ENCODE data around the gene SLC8A3.

The SLC8A3 gene

GRCh38 chr14:70080076-70080475, 108.7 kb downstream of the SLC8A3 start:
- DNase-seq (ENCODE audit: low spot score), result no peak
- no peak overlapping the region for H2AFZ ChIP-seq (ENCODE audit: low read length)

DNA sequence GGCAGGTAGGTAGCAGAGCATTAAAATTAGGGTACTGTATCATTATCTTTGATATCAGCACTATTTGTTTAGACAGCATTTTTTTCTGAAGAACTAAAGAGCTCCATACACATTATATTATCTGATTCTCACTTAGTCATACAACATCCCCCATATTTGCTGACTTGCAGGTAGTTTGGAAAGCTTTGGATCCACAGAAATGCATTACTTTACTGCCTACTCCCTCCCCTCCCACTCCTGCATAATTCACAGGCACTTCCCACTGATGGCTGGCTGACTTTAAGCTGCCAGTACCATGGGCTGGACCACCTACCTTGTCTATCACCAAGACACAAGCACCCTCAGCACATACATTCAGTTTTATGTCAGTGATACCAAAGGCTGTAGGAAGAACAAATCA, 110.4 kb downstream of the SLC8A3 start:
- Histone ChIP-seq H4K91ac (ENCODE audit: low read depth, low read length, poor library complexity) (no peak overlapping the region), H3K4me1 (ENCODE audit: control insufficient read depth in 2 of 2, insufficient read depth in 1 of 2, low read depth in 1 of 2, low read length in 2 of 2) (no peaks in the 10 kb centered on the region), H3K4ac (ENCODE audit: low read length) (no peak overlapping the region), H3K4me2 (ENCODE audit: insufficient read depth, low read length, poor library complexity, severe bottlenecking) (no peak overlapping the region), H3K9me3 (replicated peaks in 1 of 2; ENCODE audit: control insufficient read depth in 2 of 2, insufficient read depth in 1 of 2, low read depth in 1 of 2, low read length in 2 of 2) (no peaks in the 10 kb centered on the region), H2AFZ (ENCODE audit: low read length) (no peak overlapping the region), H3K4me3 (ENCODE audit: low read length in 2 of 2) (no peak overlapping the region), H3K27ac (replicated peaks; ENCODE audit: low read length) (no peak overlapping the region), H2BK12ac (ENCODE audit: low read length) (no peak overlapping the region), H3K27me3 (ENCODE audit: control insufficient read depth in 3 of 3, insufficient read depth in 3 of 3, low read depth in 1 of 3, low read length in 3 of 3) (peaks cover 0 to 19% (median 0%) of the 10 kb centered on the region in 3 experiments), H3K79me1 (ENCODE audit: low read depth, low read length) (no peaks in the 10 kb centered on the region), H2BK5ac (ENCODE audit: low read length) (no peak overlapping the region), H2BK15ac (ENCODE audit: low read length) (no peak overlapping the region), H3K23ac (ENCODE audit: low read depth, low read length, poor library complexity) (no peak overlapping the region), H3K14ac (ENCODE audit: low read length) (no peak overlapping the region), H3K36me3 (replicated peaks in 1 of 2; ENCODE audit: control insufficient read depth in 2 of 2, insufficient read depth in 2 of 2, low read length in 2 of 2) (no peaks in the 10 kb centered on the region), H3K18ac (ENCODE audit: low read length) (no peak overlapping the region), H3K9ac (ENCODE audit: low read depth, low read length, poor library complexity) (no peak overlapping the region), H4K8ac (ENCODE audit: low read depth, low read length) (no peak overlapping the region), H2AK5ac (ENCODE audit: low read depth, low read length) (no peak overlapping the region), H2BK120ac (ENCODE audit: low read depth, low read length) (no peak overlapping the region)
- no peak for DNase-seq (ENCODE audit: low spot score)

More at GRCh38 chr14:70080076-70080475, 108.7 kb downstream of the SLC8A3 start:
- H3K14ac ChIP-seq (ENCODE audit: low read length), result no peak overlapping the region
- no peak overlapping the region for H4K8ac ChIP-seq (ENCODE audit: low read depth, low read length)
- H3K27ac ChIP-seq (replicated peaks; ENCODE audit: low read length), result no peak overlapping the region
- H3K9ac ChIP-seq (ENCODE audit: low read depth, low read length, poor library complexity), result no peak overlapping the region
- no peak overlapping the region for H3K18ac ChIP-seq (ENCODE audit: low read length)
- H3K4ac ChIP-seq (ENCODE audit: low read length), result no peak overlapping the region
- H3K36me3 ChIP-seq (replicated peaks in 1 of 2; ENCODE audit: control insufficient read depth in 2 of 2, insufficient read depth in 2 of 2, low read length in 2 of 2), result no peaks in the 10 kb centered on the region
- no peak overlapping the region for H2BK5ac ChIP-seq (ENCODE audit: low read length)
- H3K23ac ChIP-seq (ENCODE audit: low read depth, low read length, poor library complexity), result no peak overlapping the region
- H3K4me3 ChIP-seq (ENCODE audit: low read length in 2 of 2), result no peak overlapping the region
- no peak overlapping the region for H4K91ac ChIP-seq (ENCODE audit: low read depth, low read length, poor library complexity)
- no peak overlapping the region for H2AK5ac ChIP-seq (ENCODE audit: low read depth, low read length)
- no peaks in the 10 kb centered on the region for H3K4me1 ChIP-seq (ENCODE audit: control insufficient read depth in 2 of 2, insufficient read depth in 1 of 2, low read depth in 1 of 2, low read length in 2 of 2)
- H3K79me1 ChIP-seq (ENCODE audit: low read depth, low read length), result no peaks in the 10 kb centered on the region
- WGBS, 2 donors (ENCODE audit: extremely low coverage in 2 of 2, insufficient read length in 2 of 2, insufficient replicate concordance in 1 of 2), result no CpG with 5 or more reads among the region's 6 CpGs
- peaks cover 0 to 19% (median 0%) of the 10 kb centered on the region in 3 experiments for H3K27me3 ChIP-seq (ENCODE audit: control insufficient read depth in 3 of 3, insufficient read depth in 3 of 3, low read depth in 1 of 3, low read length in 3 of 3)
- H3K4me2 ChIP-seq (ENCODE audit: insufficient read depth, low read length, poor library complexity, severe bottlenecking), result no peak overlapping the region
- H2BK120ac ChIP-seq (ENCODE audit: low read depth, low read length), result no peak overlapping the region
- H3K9me3 ChIP-seq (replicated peaks in 1 of 2; ENCODE audit: control insufficient read depth in 2 of 2, insufficient read depth in 1 of 2, low read depth in 1 of 2, low read length in 2 of 2), result no peaks in the 10 kb centered on the region
- no peak overlapping the region for H2BK12ac ChIP-seq (ENCODE audit: low read length)
- H2BK15ac ChIP-seq (ENCODE audit: low read length), result no peak overlapping the region

DNA sequence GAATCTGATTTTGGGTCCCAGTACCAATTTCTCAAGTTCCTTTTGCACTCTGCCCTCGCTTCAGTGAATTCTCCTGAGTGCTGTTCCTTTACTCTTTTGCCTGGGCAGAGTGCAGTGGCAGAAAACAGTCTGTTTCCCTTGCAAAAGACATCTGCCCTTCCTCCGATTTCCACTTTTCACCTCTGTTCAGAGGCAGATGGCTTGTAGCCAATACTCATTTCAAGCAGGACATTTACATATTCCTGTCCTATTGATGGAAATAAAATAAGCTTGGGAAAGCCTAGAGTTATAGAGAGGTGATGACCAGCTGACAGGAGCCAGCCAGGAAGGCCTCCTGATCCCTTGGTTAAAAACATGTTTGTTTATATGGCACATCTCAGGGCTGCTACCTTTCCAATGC, 111.0 kb downstream of the SLC8A3 start:
- Histone ChIP-seq H3K27ac (replicated peaks; ENCODE audit: low read length) (no peak overlapping the region), H3K4me2 (ENCODE audit: insufficient read depth, low read length, poor library complexity, severe bottlenecking) (no peak overlapping the region), H3K18ac (ENCODE audit: low read length) (no peak overlapping the region), H2BK12ac (ENCODE audit: low read length) (no peak overlapping the region), H3K79me1 (ENCODE audit: low read depth, low read length) (no peaks in the 10 kb centered on the region), H3K4me1 (ENCODE audit: control insufficient read depth in 2 of 2, insufficient read depth in 1 of 2, low read depth in 1 of 2, low read length in 2 of 2) (no peaks in the 10 kb centered on the region), H3K14ac (ENCODE audit: low read length) (no peak overlapping the region), H2AFZ (ENCODE audit: low read length) (no peak overlapping the region), H4K8ac (ENCODE audit: low read depth, low read length) (no peak overlapping the region), H3K9ac (ENCODE audit: low read depth, low read length, poor library complexity) (no peak overlapping the region), H3K9me3 (replicated peaks in 1 of 2; ENCODE audit: control insufficient read depth in 2 of 2, insufficient read depth in 1 of 2, low read depth in 1 of 2, low read length in 2 of 2) (no peaks in the 10 kb centered on the region), H3K27me3 (ENCODE audit: control insufficient read depth in 3 of 3, insufficient read depth in 3 of 3, low read depth in 1 of 3, low read length in 3 of 3) (peaks cover 0 to 17% (median 0%) of the 10 kb centered on the region in 3 experiments), H3K4ac (ENCODE audit: low read length) (no peak overlapping the region), H3K23ac (ENCODE audit: low read depth, low read length, poor library complexity) (no peak overlapping the region), H3K36me3 (replicated peaks in 1 of 2; ENCODE audit: control insufficient read depth in 2 of 2, insufficient read depth in 2 of 2, low read length in 2 of 2) (no peaks in the 10 kb centered on the region), H2BK15ac (ENCODE audit: low read length) (no peak overlapping the region), H3K4me3 (ENCODE audit: low read length in 2 of 2) (no peak overlapping the region), H2BK5ac (ENCODE audit: low read length) (no peak overlapping the region), H2BK120ac (ENCODE audit: low read depth, low read length) (no peak overlapping the region), H4K91ac (ENCODE audit: low read depth, low read length, poor library complexity) (no peak overlapping the region), H2AK5ac (ENCODE audit: low read depth, low read length) (no peak overlapping the region)
- no CpG with 5 or more reads among the region's 2 CpGs for WGBS, 2 donors (ENCODE audit: extremely low coverage in 2 of 2, insufficient read length in 2 of 2, insufficient replicate concordance in 1 of 2)
- no peak for DNase-seq (ENCODE audit: low spot score)

GRCh38 chr14:70077005-70077404, 111.7 kb downstream of the SLC8A3 start:
- H2AFZ ChIP-seq (ENCODE audit: low read length), result no peak overlapping the region
- no peak overlapping the region for H2BK15ac ChIP-seq (ENCODE audit: low read length)
- no peak for DNase-seq (ENCODE audit: low spot score)
- no peaks in the 10 kb centered on the region for H3K36me3 ChIP-seq (replicated peaks in 1 of 2; ENCODE audit: control insufficient read depth in 2 of 2, insufficient read depth in 2 of 2, low read length in 2 of 2)
- H3K4ac ChIP-seq (ENCODE audit: low read length), result no peak overlapping the region
- H3K27ac ChIP-seq (replicated peaks; ENCODE audit: low read length), result no peak overlapping the region
- H4K8ac ChIP-seq (ENCODE audit: low read depth, low read length), result no peak overlapping the region
- H3K18ac ChIP-seq (ENCODE audit: low read length), result no peak overlapping the region
- H3K9me3 ChIP-seq (replicated peaks in 1 of 2; ENCODE audit: control insufficient read depth in 2 of 2, insufficient read depth in 1 of 2, low read depth in 1 of 2, low read length in 2 of 2), result no peaks in the 10 kb centered on the region
- H3K23ac ChIP-seq (ENCODE audit: low read depth, low read length, poor library complexity), result no peak overlapping the region
- no peak overlapping the region for H3K4me2 ChIP-seq (ENCODE audit: insufficient read depth, low read length, poor library complexity, severe bottlenecking)
- no CpG with 5 or more reads among the region's 3 CpGs for WGBS, 2 donors (ENCODE audit: extremely low coverage in 2 of 2, insufficient read length in 2 of 2, insufficient replicate concordance in 1 of 2)
- H3K79me1 ChIP-seq (ENCODE audit: low read depth, low read length), result no peaks in the 10 kb centered on the region
- H3K4me3 ChIP-seq (ENCODE audit: low read length in 2 of 2), result no peak overlapping the region
- no peak overlapping the region for H2BK5ac ChIP-seq (ENCODE audit: low read length)
- H2AK5ac ChIP-seq (ENCODE audit: low read depth, low read length), result no peak overlapping the region
- H3K27me3 ChIP-seq (ENCODE audit: control insufficient read depth in 3 of 3, insufficient read depth in 3 of 3, low read depth in 1 of 3, low read length in 3 of 3), result peaks cover 0 to 12% (median 0%) of the 10 kb centered on the region in 3 experiments
- no peak overlapping the region for H2BK12ac ChIP-seq (ENCODE audit: low read length)
- no peak overlapping the region for H4K91ac ChIP-seq (ENCODE audit: low read depth, low read length, poor library complexity)
- no peaks in the 10 kb centered on the region for H3K4me1 ChIP-seq (ENCODE audit: control insufficient read depth in 2 of 2, insufficient read depth in 1 of 2, low read depth in 1 of 2, low read length in 2 of 2)
- no peak overlapping the region for H2BK120ac ChIP-seq (ENCODE audit: low read depth, low read length)
- H3K14ac ChIP-seq (ENCODE audit: low read length), result no peak overlapping the region
- no peak overlapping the region for H3K9ac ChIP-seq (ENCODE audit: low read depth, low read length, poor library complexity)

All from neuronal stem cell (in vitro differentiated cells).